Measurements from ENCODE around the gene VDAC2.
"Not testable (repeated sequence)": the region's sequence is repeated elsewhere in the genome, so short reads cannot be mapped to it uniquely, and the experiment has no call there.

The VDAC2 gene

GRCh38 chr10:75188522-75188921 lies 22.1 kb upstream of the VDAC2 start:
- peak overlapping the region; percentile 67 for H3K27ac Mint-ChIP-seq
- H3K9me3 Mint-ChIP-seq, result not testable (repeated sequence)

GRCh38 chr10:75189266-75190096 lies 21.1 kb upstream of the VDAC2 start:
- Mint-ChIP-seq H3K27ac (peak overlapping the region; percentile 1), H3K36me3 (ENCODE audit: low read depth) (peaks cover 2% of the 10 kb centered on the region), H3K4me3 (no peak overlapping the region), H3K27me3 (ENCODE audit: low read depth) (no peaks in the 10 kb centered on the region), H3K4me1 (ENCODE audit: low read depth) (peaks cover 14% of the 10 kb centered on the region), H3K9me3 (no peaks in the 10 kb centered on the region)
- DNase-seq (ENCODE audit: low spot score), result no peak

More at GRCh38 chr10:75188522-75188921, 22.1 kb upstream of the VDAC2 start:
- H3K27me3 Mint-ChIP-seq (ENCODE audit: low read depth); H3K36me3 Mint-ChIP-seq (ENCODE audit: low read depth); DNase-seq (ENCODE audit: low spot score); H3K4me3 Mint-ChIP-seq: not testable (repeated sequence)
- peaks cover 14% of the 10 kb centered on the region for H3K4me1 Mint-ChIP-seq (ENCODE audit: low read depth)

- Mint-ChIP-seq H3K27me3 (ENCODE audit: low read depth) (no peaks in the 10 kb centered on the region), H3K27ac (no peak overlapping the region), H3K9me3 (no peaks in the 10 kb centered on the region), H3K36me3 (ENCODE audit: low read depth) (peaks cover 2% of the 10 kb centered on the region), H3K4me1 (ENCODE audit: low read depth) (peaks cover 11% of the 10 kb centered on the region), H3K4me3 (no peak overlapping the region)
- DNase-seq (ENCODE audit: low spot score), result no peak
Measured at GRCh38 chr10:75191821-75192568, 18.6 kb upstream of the VDAC2 start.

GRCh38 chr10:75194625-75195024 lies 16.0 kb upstream of the VDAC2 start:
- DNase-seq (ENCODE audit: low spot score); H3K27ac Mint-ChIP-seq; H3K4me1 Mint-ChIP-seq (ENCODE audit: low read depth); H3K9me3 Mint-ChIP-seq; H3K4me3 Mint-ChIP-seq; H3K27me3 Mint-ChIP-seq (ENCODE audit: low read depth); H3K36me3 Mint-ChIP-seq (ENCODE audit: low read depth): not testable (repeated sequence)

- DNase-seq (ENCODE audit: low spot score), result no peak
- Mint-ChIP-seq H3K27ac (no peak overlapping the region), H3K4me1 (ENCODE audit: low read depth) (no peaks in the 10 kb centered on the region), H3K36me3 (ENCODE audit: low read depth) (peaks cover 2% of the 10 kb centered on the region), H3K9me3 (no peaks in the 10 kb centered on the region), H3K27me3 (ENCODE audit: low read depth) (no peaks in the 10 kb centered on the region), H3K4me3 (no peak overlapping the region)
Measured at GRCh38 chr10:75195035-75195763, 15.4 kb upstream of the VDAC2 start.

- Mint-ChIP-seq H3K4me3 (no peak overlapping the region), H3K4me1 (ENCODE audit: low read depth) (no peaks in the 10 kb centered on the region), H3K9me3 (no peaks in the 10 kb centered on the region), H3K27me3 (ENCODE audit: low read depth) (no peaks in the 10 kb centered on the region), H3K36me3 (ENCODE audit: low read depth) (peaks cover 2% of the 10 kb centered on the region), H3K27ac (no peak overlapping the region)
- DNase-seq (ENCODE audit: low spot score), result no peak
Measured at GRCh38 chr10:75197066-75197465, 13.5 kb upstream of the VDAC2 start.

GRCh38 chr10:75197906-75198305 lies 12.7 kb upstream of the VDAC2 start:
- Mint-ChIP-seq H3K4me3 (no peak overlapping the region), H3K27me3 (ENCODE audit: low read depth) (no peaks in the 10 kb centered on the region), H3K36me3 (ENCODE audit: low read depth) (peaks cover 2% of the 10 kb centered on the region), H3K9me3 (no peaks in the 10 kb centered on the region), H3K4me1 (ENCODE audit: low read depth) (no peaks in the 10 kb centered on the region), H3K27ac (no peak overlapping the region)
- DNase-seq (ENCODE audit: low spot score), result no peak

- not testable (repeated sequence) for H3K9me3 Mint-ChIP-seq; H3K36me3 Mint-ChIP-seq (ENCODE audit: low read depth); H3K4me3 Mint-ChIP-seq; H3K27ac Mint-ChIP-seq; H3K27me3 Mint-ChIP-seq (ENCODE audit: low read depth); H3K4me1 Mint-ChIP-seq (ENCODE audit: low read depth); DNase-seq (ENCODE audit: low spot score)
Measured at GRCh38 chr10:75199949-75200348, 10.6 kb upstream of the VDAC2 start.

GRCh38 chr10:75201793-75202307 lies 8.7 kb upstream of the VDAC2 start:
- H3K4me1 Mint-ChIP-seq (ENCODE audit: low read depth), result no peaks in the 10 kb centered on the region
- no peak overlapping the region for H3K27ac Mint-ChIP-seq
- no peaks in the 10 kb centered on the region for H3K27me3 Mint-ChIP-seq (ENCODE audit: low read depth)
- H3K36me3 Mint-ChIP-seq (ENCODE audit: low read depth), result no peaks in the 10 kb centered on the region
- no peak for DNase-seq (ENCODE audit: low spot score)
- H3K4me3 Mint-ChIP-seq, result no peak overlapping the region
- H3K9me3 Mint-ChIP-seq, result no peaks in the 10 kb centered on the region

- Mint-ChIP-seq H3K27ac (no peak overlapping the region), H3K4me3 (no peak overlapping the region), H3K36me3 (ENCODE audit: low read depth) (no peaks in the 10 kb centered on the region), H3K9me3 (no peaks in the 10 kb centered on the region), H3K4me1 (ENCODE audit: low read depth) (no peaks in the 10 kb centered on the region), H3K27me3 (ENCODE audit: low read depth) (no peaks in the 10 kb centered on the region)
- DNase-seq (ENCODE audit: low spot score), result no peak
Measured at GRCh38 chr10:75202321-75203045, 8.1 kb upstream of the VDAC2 start.

GRCh38 chr10:75203046-75203620 lies 7.5 kb upstream of the VDAC2 start:
- not testable (repeated sequence) for H3K36me3 Mint-ChIP-seq (ENCODE audit: low read depth)

GRCh38 chr10:75203724-75204123 lies 6.9 kb upstream of the VDAC2 start:
- no peak overlapping the region for H3K27ac Mint-ChIP-seq
- no peaks in the 10 kb centered on the region for H3K9me3 Mint-ChIP-seq
- no peaks in the 10 kb centered on the region for H3K36me3 Mint-ChIP-seq (ENCODE audit: low read depth)
- no peaks in the 10 kb centered on the region for H3K27me3 Mint-ChIP-seq (ENCODE audit: low read depth)
- no peak for DNase-seq (ENCODE audit: low spot score)
- H3K4me3 Mint-ChIP-seq, result no peak overlapping the region
- H3K4me1 Mint-ChIP-seq (ENCODE audit: low read depth), result peaks cover 6% of the 10 kb centered on the region

More at GRCh38 chr10:75203046-75203620, 7.5 kb upstream of the VDAC2 start:
- DNase-seq (ENCODE audit: low spot score); H3K27me3 Mint-ChIP-seq (ENCODE audit: low read depth); H3K27ac Mint-ChIP-seq; H3K4me1 Mint-ChIP-seq (ENCODE audit: low read depth); H3K4me3 Mint-ChIP-seq; H3K9me3 Mint-ChIP-seq: not testable (repeated sequence)

GRCh38 chr10:75205908-75206307 lies 4.7 kb upstream of the VDAC2 start:
- Mint-ChIP-seq H3K27ac (no peak overlapping the region), H3K4me1 (ENCODE audit: low read depth) (peaks cover 13% of the 10 kb centered on the region), H3K4me3 (no peak overlapping the region), H3K27me3 (ENCODE audit: low read depth) (no peaks in the 10 kb centered on the region), H3K36me3 (ENCODE audit: low read depth) (no peaks in the 10 kb centered on the region), H3K9me3 (no peaks in the 10 kb centered on the region)
- DNase-seq (ENCODE audit: low spot score), result no peak

Data from T-helper 2 cell treated with Interferon-gamma antibody and Interleukin-4, amounts not matched to agents 5 μg/mL and 100 μg/mL, for 36 hours (primary cell).